NB4 (cell line): ENCODE measurements around the gene PLP2.

Source experiments
- CTCF ChIP-seq: IDR thresholded peaks from one replicate; pipeline ENCODE4 v1.5.1; 2012; ENCODE audit warnings: low read depth, low read length
- MAX ChIP-seq: IDR thresholded peaks from 2 replicates; pipeline ENCODE4 v1.6.1; 2011; ENCODE audit warnings: low read depth, low read length
- MYC ChIP-seq: IDR thresholded peaks from 2 replicates; pipeline ENCODE4 v1.6.1; 2011; ENCODE audit warnings: low read depth, low read length
- POLR2A ChIP-seq: IDR thresholded peaks from 2 replicates; pipeline ENCODE4 v1.6.1; 2011; ENCODE audit warnings: mild to moderate bottlenecking; ENCODE audit not compliant: insufficient read length; ENCODE audit errors: extremely low read depth

DNA sequence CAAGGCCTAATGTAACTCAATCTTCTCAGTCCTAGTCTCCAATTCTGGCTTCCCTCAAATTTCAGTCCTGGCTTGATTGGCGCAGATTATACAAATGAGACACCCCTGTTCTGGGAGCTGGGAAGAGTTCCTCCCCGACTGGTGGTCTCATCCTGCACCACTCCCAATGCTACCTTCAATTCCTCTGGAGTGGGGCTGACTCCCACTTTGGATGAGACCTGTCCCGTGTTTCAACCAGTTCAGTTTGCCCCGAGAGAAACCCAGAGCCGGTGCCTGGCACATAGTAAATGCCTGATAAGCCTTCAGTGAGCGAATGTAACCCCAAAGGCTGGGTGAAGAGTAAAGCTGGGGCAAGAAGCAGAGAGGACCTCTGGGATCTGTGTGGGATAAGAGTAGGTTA is 32.3 kb downstream of the PLP2 start:
- TF ChIP-seq CTCF, result no peak
- no peak for TF ChIP-seq MAX
- TF ChIP-seq POLR2A, result no peak
- no peak for TF ChIP-seq MYC
